AG04449 (cell line): ENCODE data around the gene CST11.

Experiments
- CTCF ChIA-PET: fragments of 350-600 bp; formaldehyde crosslinking; extraction: SDS; loops from one replicate; lab custom pipeline; 2021; ENCODE audit warnings: antibody characterized with exemption; lab: Yijun Ruan, JAX
- POLR2A ChIA-PET: fragments of 400-600, 350-600 bp; formaldehyde crosslinking; extraction: SDS; loops from one replicate; lab custom pipeline; 2020; ENCODE audit warnings: antibody characterized with exemption, inconsistent platforms; lab: Yijun Ruan, JAX
- DNase-seq: peaks from one replicate; pipeline ENCODE4 v3.0.0-alpha.2; 2010; ENCODE audit warnings: low read depth, low spot score
- H3K4me3 ChIP-seq: 2 replicates; pipeline ENCODE4 v1.5.1; 2011; ENCODE audit warnings: low read depth, mild to moderate bottlenecking, control low read depth, low read length
- CTCF ChIP-seq: IDR thresholded peaks from one replicate; pipeline ENCODE4 v1.5.1; 2011; ENCODE audit warnings: mild to moderate bottlenecking, moderate library complexity, low read length, control low read depth, inconsistent platforms; ENCODE audit not compliant: insufficient read depth; ENCODE audit errors: missing control alignments

The CST11 gene

GRCh38 chr20:23452776-23453175, at the start of gene CST11:
Gene CST11 (minus strand): TSS chr20:23452876. CDS start chr20:23452811, 65 bp downstream.
- H3K4me3 ChIP-seq, result no peak within 1 kb of the TSS
- no peak for TF ChIP-seq CTCF
- no peak for DNase-seq
- ChIA-PET POLR2A (no interaction called here), CTCF (interaction anchor here (2.1 kb wide), 1 partner anchor 10 kb away, joined by 8 read pairs; no protein-coding TSS in a partner anchor)

DNA sequence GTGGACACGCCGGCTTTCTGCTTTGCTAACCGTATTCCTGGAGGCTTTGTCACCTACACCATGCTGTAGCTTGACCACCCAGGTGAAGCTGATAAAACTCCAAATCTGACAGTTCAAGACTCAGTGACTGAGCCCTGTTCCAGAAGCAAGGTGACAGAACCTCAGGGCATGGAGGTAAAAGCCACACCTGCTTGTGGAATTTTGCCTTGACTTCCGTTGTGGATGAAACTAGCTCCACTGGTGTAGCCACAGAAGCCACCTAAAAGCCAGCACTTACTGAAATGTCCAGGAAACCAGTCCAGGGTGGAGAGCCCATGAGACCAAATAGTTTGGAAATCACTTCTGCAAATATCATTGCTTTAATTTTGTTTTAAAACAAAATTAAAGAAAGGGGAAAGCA, 49.2 kb upstream of the CST11 start:
- H3K4me3 ChIP-seq, result no peak overlapping the region
- ChIA-PET CTCF (no interaction called here), POLR2A (no interaction called here)
- no peak for DNase-seq
- no peak for TF ChIP-seq CTCF

- no peak overlapping the region for H3K4me3 ChIP-seq
- ChIA-PET CTCF (no interaction called here), POLR2A (no interaction called here)
- no peak for TF ChIP-seq CTCF
- DNase-seq, result no peak
Observed at GRCh38 chr20:23497536-23497935, 44.9 kb upstream of the CST11 start.

DNA sequence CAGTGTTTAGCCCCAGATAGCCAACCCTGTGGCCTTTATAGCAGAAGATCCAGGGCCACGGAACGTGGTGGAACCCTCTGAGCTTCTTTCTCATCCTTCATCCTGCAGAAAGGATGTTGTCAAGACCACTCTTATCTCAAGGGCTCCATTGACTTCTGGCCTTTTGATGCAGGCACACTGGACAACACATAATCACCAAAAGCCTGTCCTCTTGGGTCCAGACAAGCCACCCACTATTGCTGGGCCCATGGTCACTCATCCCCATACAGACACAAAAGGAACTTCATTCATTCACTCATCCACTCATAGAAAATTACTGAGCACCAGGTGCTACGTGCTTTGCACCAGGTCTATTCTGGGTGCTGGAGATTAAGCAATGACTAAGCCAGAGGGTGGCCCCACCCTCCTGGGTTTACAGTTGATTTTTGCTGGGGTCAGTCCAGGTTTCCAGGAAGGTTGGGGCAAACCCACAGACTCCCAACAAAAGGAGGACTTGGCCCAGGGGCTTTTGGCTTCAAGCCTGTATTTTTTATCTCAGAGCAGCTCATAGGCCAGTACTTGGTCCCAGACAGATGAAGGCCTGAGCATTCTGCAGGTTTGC, 40.6 kb upstream of the CST11 start:
- POLR2A ChIA-PET, result no interaction called here
- CTCF ChIA-PET, result no interaction called here
- no peak for DNase-seq
- H3K4me3 ChIP-seq, result no peak overlapping the region
- no peak for TF ChIP-seq CTCF

- no peak for TF ChIP-seq CTCF
- ChIA-PET CTCF (no interaction called here), POLR2A (no interaction called here)
- DNase-seq, result no peak
- H3K4me3 ChIP-seq, result no peak overlapping the region
Observed at GRCh38 chr20:23492292-23492691, 39.6 kb upstream of the CST11 start.

DNA sequence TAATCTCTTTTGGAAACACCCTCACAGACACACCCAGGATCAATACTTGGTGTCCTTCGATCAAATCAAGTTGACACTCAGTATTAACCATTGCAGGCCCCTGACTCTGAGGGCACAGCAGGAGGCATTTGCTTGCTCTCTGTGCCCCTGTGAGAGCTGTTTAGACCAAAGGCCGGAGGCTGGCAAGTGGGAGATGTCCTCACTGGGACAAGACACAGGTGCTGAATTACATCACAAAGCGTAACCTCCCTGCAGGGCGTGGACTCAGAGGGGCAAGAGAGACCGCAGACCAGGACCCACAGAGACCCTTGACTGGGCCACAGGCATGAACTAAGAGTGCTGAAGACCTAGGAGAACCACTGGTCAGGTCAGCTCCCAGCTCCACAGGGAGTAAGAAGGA, 38.1 kb upstream of the CST11 start, which contains the start of gene CST8:
CST8 (plus strand) TSS at position 301 of the 400 bp plus-strand sequence. CDS start 551 bp downstream, outside the sequence.
- DNase-seq, result no peak
- no peak within 1 kb of the TSS for H3K4me3 ChIP-seq
- TF ChIP-seq CTCF, result no peak
- POLR2A ChIA-PET, result no interaction called here
- CTCF ChIA-PET, result no interaction called here
